ENCODE results near the gene MED27. TPM values are rescaled to one million over a fixed set of nuclear protein-coding genes. Genes with fewer than 3 reads are reported as not detected.

MED27 gene
- 24.9 and 26.4 TPM in 2 replicates for total RNA-seq (2013; cell fraction: nucleolus; rRNA removed)
- 31.9 and 34.2 TPM in 2 replicates for total RNA-seq (2014; rRNA removed)
- total RNA-seq (2014; rRNA removed; fragmentation: Illumina TruSeq; extraction: Trizol), result 17.3 and 20.3 TPM in 2 replicates
- total RNA-seq (2021), result 24.4 and 25.9 TPM in 2 replicates
- 15.6 TPM for polyA plus RNA-seq (2011; ENCODE audit: low read depth)
- polyA plus RNA-seq (2011; rRNA removed), result 23.1 and 36.9 TPM in 2 replicates
- polyA plus RNA-seq (2011; cell fraction: cytosol; rRNA removed), result 48.8 and 50.9 TPM in 2 replicates
- 24.5 and 27.8 TPM in 2 replicates for polyA plus RNA-seq (2011; cell fraction: nucleus; rRNA removed)
- 17.0 and 17.5 TPM in 2 replicates for polyA plus RNA-seq (2012)
- polyA plus RNA-seq (2014; fragmentation: Illumina TruSeq; extraction: Trizol), result 22.4 and 27.6 TPM in 2 replicates
- 10 to 100 TPM; 47.7 to 50.3 TPM for polyA plus RNA-seq (2014; fragmentation: Nextera tagmentation; extraction: Ambion mirVana)
- polyA plus RNA-seq (2014; rRNA removed), result 24.8 and 30.3 TPM in 2 replicates
- 10 to 100 TPM; 46.2 to 49.1 TPM for polyA plus RNA-seq (2016; fragmentation: Nextera tagmentation; extraction: Ambion mirVana)
- 35.1 and 41.1 TPM in 2 replicates for polyA minus RNA-seq (2011; rRNA and poly(A)+ RNA removed)
- polyA minus RNA-seq (2011; cell fraction: cytosol; rRNA and poly(A)+ RNA removed), result 11.9 and 15.6 TPM in 2 replicates
- 16.6 and 24.6 TPM in 2 replicates for polyA minus RNA-seq (2011; cell fraction: nucleus; rRNA and poly(A)+ RNA removed)
- percentile 67 among the genes with signal in this experiment for Bru-seq, nascent RNA
- BruChase-seq, experiment 1, labeled RNA remaining after a 6-hour chase, result percentile 61 among the genes with signal in this experiment
- BruChase-seq, experiment 2, labeled RNA remaining after a 2-hour chase, result percentile 63 among the genes with signal in this experiment
- long read RNA-seq, experiment 1, transcript MED27-201 (8 exons, 1,431 nt), result major isoform, 5 of 7 reads
- long read RNA-seq, experiment 1, partial matches to known transcripts, result 0 of 7 reads
- long read RNA-seq, experiment 1, other reads (novel, unspliced or antisense), result 2 of 7 reads
- long read RNA-seq, experiment 2, transcript MED27-201 (8 exons, 1,431 nt), result major isoform, 36 of 44 reads
- long read RNA-seq, experiment 2, partial matches to known transcripts, result 1 of 44 reads
- long read RNA-seq, experiment 2, other reads (novel, unspliced or antisense), result 7 of 44 reads

DNA sequence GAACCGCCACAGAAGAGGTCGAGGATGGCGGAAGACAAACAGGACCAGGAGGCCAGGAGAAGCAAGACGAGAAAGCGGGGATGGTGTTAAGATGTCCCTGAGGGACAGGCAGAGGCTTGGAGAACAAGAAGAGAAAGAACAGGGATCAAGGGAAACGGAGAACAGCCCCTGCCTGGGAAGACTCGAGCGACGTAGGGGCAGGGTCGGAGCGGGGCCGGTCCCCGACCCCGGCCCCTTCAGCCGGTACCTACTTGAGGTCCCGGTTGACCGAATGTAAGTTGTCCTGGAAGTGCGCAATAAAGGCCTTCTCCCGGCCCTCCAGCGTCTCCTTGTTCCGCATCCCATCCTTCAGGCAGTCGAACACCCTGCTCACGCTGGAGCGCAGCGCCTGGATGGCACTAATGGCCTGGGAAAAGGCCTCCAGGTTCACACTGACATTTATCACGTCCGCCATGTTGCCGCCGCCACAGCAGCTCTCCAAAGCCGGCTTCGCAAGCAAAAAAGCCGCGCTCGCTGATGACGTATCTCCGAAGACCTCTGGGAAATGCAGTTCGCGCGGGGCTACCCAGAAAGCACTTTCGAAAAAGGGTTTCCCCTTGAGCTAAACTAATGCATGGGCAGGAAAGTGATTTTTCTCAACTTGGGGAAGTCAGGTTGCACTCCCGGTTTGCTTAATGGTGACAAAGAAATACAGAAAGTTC, at the start of gene MED27:
MED27 (minus strand) TSS at position 477 of the 701 bp plus-strand sequence; CDS start at position 454, 23 bp downstream.
- ChIA-PET SMC1A (ENCODE audit: uncharacterized antibody, unreplicated experiment) (interaction anchor here (1.1 kb wide), 1 partner anchor 14 kb away, joined by 4 read pairs; no protein-coding TSS in a partner anchor), CTCF (interaction anchor here (1.1 to 2.0 kb wide), 2 partner anchors 157 to 690 kb away, joined by 3 to 8 read pairs; no protein-coding TSS in a partner anchor), RAD21 (ENCODE audit: unreplicated experiment) (interaction anchor here (0.7 to 1.0 kb wide), 2 partner anchors 162 to 702 kb away, joined by 3 read pairs; no protein-coding TSS in a partner anchor), POLR2A (no interaction called here)
- Histone ChIP-seq H3K4me2 (ENCODE audit: control insufficient read depth, insufficient read depth) (peak within 1 kb of the TSS; percentile 89), H3K9ac (ENCODE audit: control insufficient read depth, insufficient read depth, low read length) (peak within 1 kb of the TSS; percentile 74), H3K9me3 (replicated peaks; ENCODE audit: control insufficient read depth, insufficient read depth, low read length) (no peaks in the 10 kb centered on the region), H3K27ac (ENCODE audit: control insufficient read depth, insufficient read depth) (peak within 1 kb of the TSS; percentile 28; the same call in 1 of the 2 replicates), H4K20me1 (ENCODE audit: control insufficient read depth, insufficient read depth) (no peaks in the 10 kb centered on the region), H2AFZ (ENCODE audit: control insufficient read depth, low read depth, low read length) (peak within 1 kb of the TSS; percentile 91), H3K27me3 (replicated peaks in 1 of 2; ENCODE audit: control insufficient read depth in 2 of 2, insufficient read depth in 2 of 2, low read length in 1 of 2) (no peaks in the 10 kb centered on the region), H3K4me3 (peak within 1 kb of the TSS; percentile 90), H3K36me3 (ENCODE audit: control insufficient read depth in 2 of 2, insufficient read depth in 2 of 2, low read length in 1 of 2) (0 out of 4 replicates have a peak, but pooled peaks cover 0 to 7% of the 10 kb centered on the region in 2 experiments), H3K79me2 (ENCODE audit: control insufficient read depth, insufficient read depth, low read length) (peaks cover 15% of the 10 kb centered on the region), H3K4me1 (ENCODE audit: control insufficient read depth, insufficient read depth, low read length) (peaks cover 5% of the 10 kb centered on the region; the same call in 1 of the 2 replicates)
- intact Hi-C loops (cut with micrococcal nuclease; ENCODE audit: unreplicated experiment), result no loop called here
- WGBS (ENCODE audit: insufficient coverage, insufficient replicate concordance, low lambda C conversion rate, missing lambda C conversion rate), result under 1% methylated on average over 41 of the region's 41 CpGs
- FAIRE-seq (peak; percentile 99), ATAC-seq (peak; percentile 99), DNase-seq (ENCODE audit: low read depth, low spot score) (peak; percentile 71)
- in situ Hi-C loops (cut with MboI), result no loop called here
- TSS peak; percentile 55 for BruUV-seq (replicated peaks)
- TF ChIP-seq MTA3 (IDR thresholded peaks at IDR 0.05; ENCODE audit: borderline replicate concordance, low read length) (no peak), TCF7 (IDR thresholded peaks at IDR 0.05; ENCODE audit: borderline replicate concordance) (no peak), ZBTB40 (IDR thresholded peaks at IDR 0.05; ENCODE audit: borderline replicate concordance) (peak; percentile 56; the same call in 1 of the 2 replicates), IKZF2 (IDR thresholded peaks at IDR 0.05) (peak in 1 of 2 experiments; percentile 41; a peak in 2 of 4 replicates), ATF2 (IDR thresholded peaks at IDR 0.05; ENCODE audit: low read length) (no peak), SIX5 (IDR thresholded peaks at IDR 0.05; ENCODE audit: low read depth, low read length, severe bottlenecking) (peak; percentile 92), CHD2 (IDR thresholded peaks at IDR 0.05; ENCODE audit: borderline replicate concordance, low read depth, low read length) (peak; percentile 77), POLR2A (IDR thresholded peaks at IDR 0.05; ENCODE audit: low read depth, low read length) (peak; percentile 65), ATF7 (IDR thresholded peaks at IDR 0.05; ENCODE audit: low read depth) (peak; percentile 83), HCFC1 (IDR thresholded peaks at IDR 0.05; ENCODE audit: low read length) (peak; percentile 96), KDM1A (IDR thresholded peaks at IDR 0.05; ENCODE audit: borderline replicate concordance) (no peak)
